HG02943 (cell line): Measurements from ENCODE around the gene PRPSAP1.
"Not testable (repeated sequence)": the region's sequence is repeated elsewhere in the genome, so short reads cannot be mapped to it uniquely, and the experiment has no call there.

ENCODE experiments used
- ATAC-seq: cut with Tn5 transposase; IDR thresholded peaks from one replicate; pipeline ENCODE4 v1.9.1; 2021; ENCODE audit warnings: mild to moderate bottlenecking, low read depth, moderate library complexity; ENCODE audit not compliant: unreplicated experiment

PRPSAP1 gene

GRCh38 chr17:76363107-76363842 lies 9.6 kb upstream of the PRPSAP1 start:
- no peak for ATAC-seq

- ATAC-seq = no peak
These were observed 6.7 kb upstream of the PRPSAP1 start for GRCh38 chr17:76360461-76360860.

- ATAC-seq = not testable (repeated sequence)
These were observed 6.1 kb upstream of the PRPSAP1 start for GRCh38 chr17:76359776-76360175.

- no peak for ATAC-seq
These were observed 5.7 kb upstream of the PRPSAP1 start for GRCh38 chr17:76359375-76359774.

GRCh38 chr17:76357597-76358158 lies 4.0 kb upstream of the PRPSAP1 start:
- ATAC-seq = no peak

GRCh38 chr17:76356803-76357456 lies 3.2 kb upstream of the PRPSAP1 start:
- no peak for ATAC-seq

GRCh38 chr17:76354747-76355310 lies 1.1 kb upstream of the PRPSAP1 start:
- ATAC-seq = no peak

GRCh38 chr17:76354317-76354729 lies 607 bp upstream of the PRPSAP1 start:
- ATAC-seq = no peak

GRCh38 chr17:76353004-76353598 lies 615 bp downstream of the PRPSAP1 start:
- ATAC-seq = peak; percentile 36

- ATAC-seq = no peak
These were observed 2.1 kb downstream of the PRPSAP1 start for GRCh38 chr17:76351526-76352071.

- ATAC-seq = no peak
These were observed 3.3 kb downstream of the PRPSAP1 start for GRCh38 chr17:76350463-76350862.

GRCh38 chr17:76346936-76347335 lies 6.8 kb downstream of the PRPSAP1 start:
- ATAC-seq = not testable (repeated sequence)

GRCh38 chr17:76345377-76345974 lies 8.2 kb downstream of the PRPSAP1 start:
- no peak for ATAC-seq

GRCh38 chr17:76343106-76343505 lies 10.6 kb downstream of the PRPSAP1 start:
- no peak for ATAC-seq

- ATAC-seq = no peak
These were observed 12.4 kb downstream of the PRPSAP1 start for GRCh38 chr17:76341301-76341700.

GRCh38 chr17:76337413-76337777 lies 16.3 kb downstream of the PRPSAP1 start:
- ATAC-seq = no peak

GRCh38 chr17:76336756-76337412 lies 16.8 kb downstream of the PRPSAP1 start:
- no peak for ATAC-seq

- no peak for ATAC-seq
These were observed 17.9 kb downstream of the PRPSAP1 start for GRCh38 chr17:76335716-76336381.
